ENCODE data around the gene AAK1.

DNA sequence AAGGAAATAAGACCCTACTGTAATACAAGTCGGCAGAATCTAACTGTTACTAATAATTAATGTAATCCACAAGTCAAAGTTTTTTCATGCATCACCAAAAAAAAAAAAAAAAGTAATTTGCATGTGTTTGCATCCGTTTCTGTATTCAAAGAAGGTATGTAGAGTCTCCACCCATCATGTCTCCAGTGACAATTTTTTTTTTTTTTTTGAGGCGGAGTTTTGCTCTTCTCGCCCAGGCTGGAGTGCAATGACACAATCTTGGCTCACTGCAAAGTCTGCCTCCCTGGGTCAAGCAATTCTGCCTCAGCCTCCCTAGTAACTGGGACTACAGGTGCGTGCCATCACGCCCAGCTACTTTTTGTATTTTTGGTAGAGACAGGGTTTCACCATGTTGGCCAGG, 182.1 kb downstream of the AAK1 start:
- TF ChIP-seq POLR2A (IDR thresholded peaks at IDR 0.05), result no peak
- TF ChIP-seq, protein P1, sequence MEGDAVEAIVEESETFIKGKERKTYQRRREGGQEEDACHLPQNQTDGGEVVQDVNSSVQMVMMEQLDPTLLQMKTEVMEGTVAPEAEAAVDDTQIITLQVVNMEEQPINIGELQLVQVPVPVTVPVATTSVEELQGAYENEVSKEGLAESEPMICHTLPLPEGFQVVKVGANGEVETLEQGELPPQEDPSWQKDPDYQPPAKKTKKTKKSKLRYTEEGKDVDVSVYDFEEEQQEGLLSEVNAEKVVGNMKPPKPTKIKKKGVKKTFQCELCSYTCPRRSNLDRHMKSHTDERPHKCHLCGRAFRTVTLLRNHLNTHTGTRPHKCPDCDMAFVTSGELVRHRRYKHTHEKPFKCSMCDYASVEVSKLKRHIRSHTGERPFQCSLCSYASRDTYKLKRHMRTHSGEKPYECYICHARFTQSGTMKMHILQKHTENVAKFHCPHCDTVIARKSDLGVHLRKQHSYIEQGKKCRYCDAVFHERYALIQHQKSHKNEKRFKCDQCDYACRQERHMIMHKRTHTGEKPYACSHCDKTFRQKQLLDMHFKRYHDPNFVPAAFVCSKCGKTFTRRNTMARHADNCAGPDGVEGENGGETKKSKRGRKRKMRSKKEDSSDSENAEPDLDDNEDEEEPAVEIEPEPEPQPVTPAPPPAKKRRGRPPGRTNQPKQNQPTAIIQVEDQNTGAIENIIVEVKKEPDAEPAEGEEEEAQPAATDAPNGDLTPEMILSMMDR (IDR thresholded peaks at IDR 0.05), result no peak

Measured in lower leg skin (tissue), 3 donors.